Kidney epithelial cell (primary cell): Measurements from ENCODE around the gene OTULINL. TPM values are rescaled to one million over a fixed set of nuclear protein-coding genes. Genes with fewer than 3 reads are reported as not detected.

Experiments
- DNase-seq: peaks from one replicate; pipeline ENCODE4 v3.0.0-alpha.2; 2010; ENCODE audit warnings: low read depth
- H3K27me3 ChIP-seq: 2 replicates; pipeline ENCODE4 v1.6.0; 2011; ENCODE audit warnings: low read length; ENCODE audit not compliant: control insufficient read depth, insufficient read depth
- H3K36me3 ChIP-seq: 2 replicates; pipeline ENCODE4 v1.5.1; 2011; ENCODE audit warnings: low read length; ENCODE audit not compliant: control insufficient read depth, insufficient read depth
- H3K4me3 ChIP-seq: 2 replicates; pipeline ENCODE4 v1.5.1; 2011; ENCODE audit warnings: low read depth, mild to moderate bottlenecking, control low read depth, low read length
- CTCF ChIP-seq: IDR thresholded peaks from 2 replicates; pipeline ENCODE4 v1.5.1; 2011; ENCODE audit warnings: mild to moderate bottlenecking, moderate library complexity, low read length, control low read depth, inconsistent platforms; ENCODE audit not compliant: insufficient read depth, poor library complexity, severe bottlenecking
- total RNA-seq: library from RNA; depleted of rRNA; stranded (reverse); fragments of >200 nt; gene quantifications from 2 replicates; pipeline ENCODE4 v1.2.3, GENCODE V29; 2015

The OTULINL gene
- total RNA-seq, 1 donor from 2014 or later, result 1.8 TPM

DNA sequence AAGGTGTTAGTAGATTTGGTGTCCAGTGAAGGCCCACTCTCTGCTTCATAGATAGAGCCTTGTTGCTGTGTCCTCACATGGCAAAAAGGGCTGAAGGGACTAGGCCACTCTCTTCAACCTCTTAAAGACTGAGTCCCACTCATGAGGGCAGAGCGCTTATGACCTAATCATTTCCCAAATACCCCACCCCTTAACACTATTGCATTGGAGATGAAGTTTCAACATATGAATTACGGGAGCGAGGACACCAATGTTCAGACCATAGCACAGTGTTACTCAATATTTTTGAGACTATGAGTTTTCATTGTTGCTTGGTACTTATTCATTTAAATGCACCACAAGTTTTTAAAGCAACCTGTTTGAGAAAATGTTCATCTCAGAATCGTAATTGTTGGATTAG is 8.8 kb upstream of the OTULINL start:
- H3K27me3 ChIP-seq, result no peaks in the 10 kb centered on the region
- DNase-seq, result no peak
- no peak overlapping the region for H3K4me3 ChIP-seq
- no peak for TF ChIP-seq CTCF
- no peaks in the 10 kb centered on the region for H3K36me3 ChIP-seq

DNA sequence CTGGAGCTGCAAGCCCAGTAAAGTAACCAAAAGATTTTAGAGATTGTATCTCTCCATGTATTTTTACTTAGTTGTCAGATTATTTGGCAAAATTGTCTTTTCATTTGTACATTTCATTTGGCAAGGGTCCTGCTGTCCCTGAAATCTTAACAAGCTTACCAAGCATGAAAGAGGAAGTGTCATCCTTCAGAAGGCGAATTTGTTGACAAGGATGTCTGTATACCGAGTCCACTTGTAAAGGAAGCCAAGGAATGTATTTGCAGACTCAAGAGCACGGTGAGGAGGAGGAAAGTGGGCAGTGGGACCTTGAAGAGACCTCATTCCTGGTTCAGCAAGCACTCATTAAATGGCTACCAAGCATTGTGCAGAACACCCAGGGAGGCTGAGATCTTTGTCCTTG is 7.5 kb upstream of the OTULINL start:
- Histone ChIP-seq H3K36me3 (no peaks in the 10 kb centered on the region), H3K4me3 (no peak overlapping the region), H3K27me3 (no peaks in the 10 kb centered on the region)
- no peak for TF ChIP-seq CTCF
- no peak for DNase-seq

GRCh38 chr5:14574891-14575508 is 6.6 kb upstream of the OTULINL start:
- Histone ChIP-seq H3K36me3 (no peaks in the 10 kb centered on the region), H3K4me3 (no peak overlapping the region), H3K27me3 (no peaks in the 10 kb centered on the region)
- TF ChIP-seq CTCF, result no peak
- DNase-seq, result no peak

DNA sequence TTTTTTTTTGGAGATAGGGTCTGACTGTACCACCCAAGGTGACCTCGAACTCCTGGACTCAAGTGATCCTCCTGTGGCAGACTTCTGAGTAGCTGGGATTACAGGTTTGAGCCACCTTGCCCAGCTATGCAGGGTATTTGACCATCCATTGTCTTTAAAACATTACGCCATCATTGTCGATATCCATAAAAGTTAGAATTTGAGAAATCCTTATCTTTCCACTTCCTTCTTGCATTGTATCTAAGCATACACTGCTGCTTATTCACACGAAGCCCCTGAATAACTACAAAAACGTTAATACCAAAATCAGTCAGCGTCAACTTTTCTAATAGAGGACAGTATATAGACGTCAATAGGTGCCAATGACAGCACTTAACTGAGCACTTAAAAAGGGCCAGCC is 5.4 kb upstream of the OTULINL start:
- DNase-seq, result no peak
- TF ChIP-seq CTCF, result no peak
- Histone ChIP-seq H3K4me3 (no peak overlapping the region), H3K36me3 (no peaks in the 10 kb centered on the region), H3K27me3 (peaks cover 1% of the 10 kb centered on the region)

DNA sequence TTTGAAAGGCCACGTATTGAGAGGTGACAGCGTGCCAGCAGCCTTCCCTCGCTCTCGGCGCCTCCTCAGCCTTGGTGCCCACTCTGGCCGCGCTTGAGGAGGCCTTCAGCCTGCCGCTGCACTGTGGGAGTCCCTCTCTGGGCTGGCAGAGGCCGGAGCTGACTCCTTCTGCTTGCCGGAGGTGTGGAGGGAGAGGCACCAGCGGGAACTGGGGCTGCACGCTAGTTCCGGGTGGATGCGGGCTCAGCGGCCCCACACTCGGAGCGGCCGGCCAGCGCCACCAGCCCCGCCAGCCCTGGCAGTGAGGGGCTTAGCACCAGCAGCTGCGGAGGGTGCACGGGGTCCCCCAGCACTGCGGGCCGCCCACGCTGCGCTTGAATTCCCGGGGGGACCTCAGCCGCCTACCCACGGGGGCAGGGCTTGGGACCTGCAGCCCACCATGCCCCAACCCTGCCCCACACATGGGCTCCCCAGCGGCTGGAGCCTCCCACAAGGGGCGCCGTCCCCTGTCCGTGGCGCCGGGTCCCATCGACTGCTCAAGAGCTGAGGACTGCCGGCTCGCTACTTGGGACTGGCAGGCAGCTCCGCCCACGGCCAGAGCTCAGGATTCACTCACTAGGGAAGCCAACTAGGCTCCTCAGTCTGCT is 4.4 kb upstream of the OTULINL start:
- Histone ChIP-seq H3K36me3 (no peaks in the 10 kb centered on the region), H3K27me3 (peaks cover 7% of the 10 kb centered on the region), H3K4me3 (no peak overlapping the region)
- no peak for TF ChIP-seq CTCF
- DNase-seq, result no peak

GRCh38 chr5:14577971-14578370 is 3.6 kb upstream of the OTULINL start:
- no peak for DNase-seq
- peaks cover 15% of the 10 kb centered on the region for H3K27me3 ChIP-seq
- H3K4me3 ChIP-seq, result no peak overlapping the region
- no peaks in the 10 kb centered on the region for H3K36me3 ChIP-seq
- TF ChIP-seq CTCF, result no peak
